Osteoblast (primary cell): Measurements from ENCODE around the gene KCNC1. TPM values are rescaled to one million over a fixed set of nuclear protein-coding genes. Genes with fewer than 3 reads are reported as not detected.
A peak's percentile ranks its signal among the peaks of the same experiment; 100 is the strongest.

Source experiments
- DNase-seq: peaks from one replicate; pipeline ENCODE4 v3.0.0; 2011; ENCODE audit warnings: low spot score, mixed read lengths; ENCODE audit not compliant: insufficient read length; ENCODE audit errors: missing footprints
- H2AFZ ChIP-seq: 2 replicates; pipeline ENCODE4 v1.6.0; 2011; ENCODE audit warnings: mild to moderate bottlenecking, low read length
- H3K27ac ChIP-seq: 2 replicates; pipeline ENCODE4 v1.5.1; 2011; ENCODE audit warnings: mild to moderate bottlenecking, low read depth, low read length, moderate library complexity
- H3K27me3 ChIP-seq: 2 replicates; pipeline ENCODE4 v1.6.0; 2012; ENCODE audit warnings: mild to moderate bottlenecking, control low read depth, inconsistent platforms, low read length, moderate library complexity; ENCODE audit not compliant: insufficient read depth
- H3K36me3 ChIP-seq: 2 replicates; pipeline ENCODE4 v1.5.1; 2011; ENCODE audit warnings: mild to moderate bottlenecking, low read length, control low read depth, moderate library complexity; ENCODE audit not compliant: insufficient read depth
- H3K4me1 ChIP-seq: 2 replicates; pipeline ENCODE4 v1.5.1; 2011; ENCODE audit warnings: mild to moderate bottlenecking, low read length, control low read depth, moderate library complexity; ENCODE audit not compliant: insufficient read depth
- H3K4me2 ChIP-seq: 2 replicates; pipeline ENCODE4 v1.6.0; 2011; ENCODE audit warnings: mild to moderate bottlenecking, low read length; ENCODE audit not compliant: insufficient read depth
- H3K4me3 ChIP-seq: fragments of 200-600 bp; sonication (generic); 3 replicates; pipeline ENCODE4 v1.5.1; 2012; ENCODE audit warnings: mild to moderate bottlenecking, low read length, inconsistent platforms; ENCODE audit not compliant: insufficient read depth
- H3K79me2 ChIP-seq: 2 replicates; pipeline ENCODE4 v1.6.0; 2012; ENCODE audit warnings: mild to moderate bottlenecking, low read length, control low read depth, inconsistent platforms; ENCODE audit not compliant: insufficient read depth
- H3K9me3 ChIP-seq: 2 replicates; pipeline ENCODE4 v1.5.1; 2011; ENCODE audit warnings: low read depth, low read length, control low read depth
- H4K20me1 ChIP-seq: 2 replicates; pipeline ENCODE4 v1.6.0; 2012; ENCODE audit warnings: mild to moderate bottlenecking, low read length, control low read depth; ENCODE audit not compliant: insufficient read depth
- total RNA-seq: library from RNA; depleted of rRNA; stranded (reverse); fragments of >200 nt; gene quantifications from 2 replicates; pipeline ENCODE4 v1.2.3, GENCODE V29; 2012
- TF ChIP-seq, protein P1 (sequence below): IDR thresholded peaks from 2 replicates; pipeline ENCODE4 v1.5.1; 2011; ENCODE audit warnings: mild to moderate bottlenecking, low read depth, low read length, moderate library complexity; ENCODE audit errors: extremely low read depth

KCNC1 gene
- total RNA-seq, 1 donor: under 0.01 TPM

GRCh38 chr11:17748761-17749721 is 14.5 kb downstream of the KCNC1 start:
- H3K4me1 ChIP-seq: peaks cover under 1% of the 10 kb centered on the region
- no peak overlapping the region for H3K4me3 ChIP-seq
- H2AFZ ChIP-seq: no peak overlapping the region
- TF ChIP-seq, protein P1, sequence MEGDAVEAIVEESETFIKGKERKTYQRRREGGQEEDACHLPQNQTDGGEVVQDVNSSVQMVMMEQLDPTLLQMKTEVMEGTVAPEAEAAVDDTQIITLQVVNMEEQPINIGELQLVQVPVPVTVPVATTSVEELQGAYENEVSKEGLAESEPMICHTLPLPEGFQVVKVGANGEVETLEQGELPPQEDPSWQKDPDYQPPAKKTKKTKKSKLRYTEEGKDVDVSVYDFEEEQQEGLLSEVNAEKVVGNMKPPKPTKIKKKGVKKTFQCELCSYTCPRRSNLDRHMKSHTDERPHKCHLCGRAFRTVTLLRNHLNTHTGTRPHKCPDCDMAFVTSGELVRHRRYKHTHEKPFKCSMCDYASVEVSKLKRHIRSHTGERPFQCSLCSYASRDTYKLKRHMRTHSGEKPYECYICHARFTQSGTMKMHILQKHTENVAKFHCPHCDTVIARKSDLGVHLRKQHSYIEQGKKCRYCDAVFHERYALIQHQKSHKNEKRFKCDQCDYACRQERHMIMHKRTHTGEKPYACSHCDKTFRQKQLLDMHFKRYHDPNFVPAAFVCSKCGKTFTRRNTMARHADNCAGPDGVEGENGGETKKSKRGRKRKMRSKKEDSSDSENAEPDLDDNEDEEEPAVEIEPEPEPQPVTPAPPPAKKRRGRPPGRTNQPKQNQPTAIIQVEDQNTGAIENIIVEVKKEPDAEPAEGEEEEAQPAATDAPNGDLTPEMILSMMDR: no peak
- DNase-seq: peak; percentile 66
- peaks cover 13% of the 10 kb centered on the region for H3K27me3 ChIP-seq
- H3K27ac ChIP-seq: no peak overlapping the region
- H3K9me3 ChIP-seq: no peaks in the 10 kb centered on the region
- H3K36me3 ChIP-seq: no peaks in the 10 kb centered on the region
- H3K79me2 ChIP-seq: no peaks in the 10 kb centered on the region
- no peak overlapping the region for H3K4me2 ChIP-seq
- H4K20me1 ChIP-seq: no peaks in the 10 kb centered on the region

- no peak overlapping the region for H3K4me2 ChIP-seq
- H3K36me3 ChIP-seq: no peaks in the 10 kb centered on the region
- H3K4me1 ChIP-seq: no peaks in the 10 kb centered on the region
- no peaks in the 10 kb centered on the region for H4K20me1 ChIP-seq
- DNase-seq: peak; percentile 76
- H3K4me3 ChIP-seq: no peak overlapping the region
- peaks cover 17% of the 10 kb centered on the region for H3K27me3 ChIP-seq
- H3K27ac ChIP-seq: no peak overlapping the region
- H2AFZ ChIP-seq: no peak overlapping the region
- no peaks in the 10 kb centered on the region for H3K9me3 ChIP-seq
- TF ChIP-seq, protein P1: no peak
- no peaks in the 10 kb centered on the region for H3K79me2 ChIP-seq
Measured at GRCh38 chr11:17750013-17750800, 15.6 kb downstream of the KCNC1 start.

DNA sequence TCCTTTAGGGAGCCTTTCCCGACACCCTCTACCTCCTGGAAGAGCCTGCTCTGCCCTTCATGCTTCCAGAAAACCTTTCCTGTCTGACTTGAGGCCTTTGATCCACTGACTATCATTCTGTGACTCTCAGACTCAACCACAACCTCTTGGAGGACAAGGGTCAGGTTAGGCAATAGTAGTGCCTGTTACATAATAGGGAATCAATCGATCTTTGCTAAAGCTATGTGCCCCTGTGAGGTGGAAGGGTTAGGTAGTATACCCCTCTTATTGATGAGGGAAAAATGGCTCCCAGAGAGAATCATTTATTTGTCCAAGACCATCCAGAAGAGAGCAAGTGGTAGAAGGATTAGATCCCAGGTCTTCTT is 16.2 kb downstream of the KCNC1 start:
- Histone ChIP-seq H2AFZ (no peak overlapping the region), H3K36me3 (no peaks in the 10 kb centered on the region), H3K27ac (no peak overlapping the region), H3K79me2 (no peaks in the 10 kb centered on the region), H3K27me3 (peaks cover 14% of the 10 kb centered on the region), H4K20me1 (no peaks in the 10 kb centered on the region), H3K4me1 (no peaks in the 10 kb centered on the region), H3K9me3 (no peaks in the 10 kb centered on the region), H3K4me2 (no peak overlapping the region), H3K4me3 (no peak overlapping the region)
- no peak for DNase-seq
- TF ChIP-seq, protein P1: no peak

- Histone ChIP-seq H3K4me1 (no peaks in the 10 kb centered on the region), H3K4me2 (no peak overlapping the region), H3K4me3 (no peak overlapping the region), H2AFZ (no peak overlapping the region), H3K79me2 (no peaks in the 10 kb centered on the region), H3K27ac (no peak overlapping the region), H3K27me3 (peaks cover 14% of the 10 kb centered on the region), H3K9me3 (no peaks in the 10 kb centered on the region), H3K36me3 (no peaks in the 10 kb centered on the region), H4K20me1 (no peaks in the 10 kb centered on the region)
- peak; percentile 18 for DNase-seq
- TF ChIP-seq, protein P1: no peak
Measured at GRCh38 chr11:17751558-17751957, 17.0 kb downstream of the KCNC1 start.
